Keratinocyte (primary cell): ENCODE measurements around the gene RESP18. TPM values are rescaled to one million over a fixed set of nuclear protein-coding genes. Genes with fewer than 3 reads are reported as not detected.

ENCODE experiments used
- DNase-seq: peaks from one replicate; pipeline ENCODE4 v3.0.0-alpha.2; 2011; ENCODE audit warnings: low read depth, missing footprints, low spot score
- FAIRE-seq: peaks from 2 replicates; lab custom pipeline; 2011; peaks lifted over from hg19 to GRCh38; lab: Jason Lieb, UNC
- H2AFZ ChIP-seq: 2 replicates; pipeline ENCODE4 v1.6.0; 2012; ENCODE audit warnings: low read length, control low read depth, inconsistent platforms; ENCODE audit not compliant: control insufficient read depth
- H3K27ac ChIP-seq: 2 replicates; pipeline ENCODE4 v1.5.1; 2011; ENCODE audit warnings: low read length; ENCODE audit not compliant: control insufficient read depth, insufficient read depth
- H3K27me3 ChIP-seq: 3 replicates; pipeline ENCODE4 v1.6.0; 2011; ENCODE audit warnings: low read length; ENCODE audit not compliant: control insufficient read depth, insufficient read depth; ENCODE audit errors: extremely low read depth
- H3K36me3 ChIP-seq, 2 experiments: 2 replicates in 1 of 2; 3 replicates in 1 of 2; pipeline ENCODE4 v1.5.1; 2011; ENCODE audit warnings: low read length in 2 of 2, mild to moderate bottlenecking in 1 of 2; ENCODE audit not compliant: control insufficient read depth in 2 of 2, insufficient read depth in 2 of 2; ENCODE audit errors: extremely low read depth in 1 of 2
- H3K4me1 ChIP-seq: 3 replicates; pipeline ENCODE4 v1.5.1; 2011; ENCODE audit warnings: low read length; ENCODE audit not compliant: control insufficient read depth, insufficient read depth; ENCODE audit errors: extremely low read depth
- H3K4me2 ChIP-seq: 3 replicates; pipeline ENCODE4 v1.6.0; 2011; ENCODE audit warnings: low read depth, low read length; ENCODE audit not compliant: control insufficient read depth, insufficient read depth; ENCODE audit errors: extremely low read depth
- H3K4me3 ChIP-seq, 3 experiments: fragments of 200-600 bp in 1 of 3; sonication (generic) in 1 of 3; 2 replicates in 2 of 3; 3 replicates in 1 of 3; pipeline ENCODE4 v1.5.1; 2011 to 2016; ENCODE audit warnings: low read length in 3 of 3, mild to moderate bottlenecking in 3 of 3, control low read depth in 2 of 3, inconsistent platforms in 1 of 3, low read depth in 1 of 3, mixed read lengths in 1 of 3, mixed run types in 1 of 3, moderate library complexity in 1 of 3; ENCODE audit not compliant: control insufficient read depth in 2 of 3, insufficient read depth in 2 of 3; ENCODE audit errors: extremely low read depth in 1 of 3
- H3K79me2 ChIP-seq: 2 replicates; pipeline ENCODE4 v1.6.0; 2012; ENCODE audit warnings: low read length; ENCODE audit not compliant: control insufficient read depth, insufficient read depth
- H3K9ac ChIP-seq: 3 replicates; pipeline ENCODE4 v1.6.0; 2011; ENCODE audit warnings: low read length; ENCODE audit not compliant: control insufficient read depth, insufficient read depth; ENCODE audit errors: extremely low read depth
- H3K9me1 ChIP-seq: 3 replicates; pipeline ENCODE4 v1.6.0; 2011; ENCODE audit warnings: low read length; ENCODE audit not compliant: control insufficient read depth, insufficient read depth; ENCODE audit errors: extremely low read depth
- H3K9me3 ChIP-seq: 2 replicates; pipeline ENCODE4 v1.5.1; 2012; ENCODE audit warnings: low read depth, low read length; ENCODE audit not compliant: control insufficient read depth
- H4K20me1 ChIP-seq: 3 replicates; pipeline ENCODE4 v1.6.0; 2011; ENCODE audit warnings: low read length; ENCODE audit not compliant: control insufficient read depth, insufficient read depth; ENCODE audit errors: extremely low read depth
- EZH2 ChIP-seq: IDR thresholded peaks from one replicate; pipeline ENCODE4 v1.6.1; 2012; ENCODE audit warnings: inconsistent platforms, mild to moderate bottlenecking, low read length, moderate library complexity
- dilution Hi-C: fragments of 300-500 bp; cut with MboI; formaldehyde crosslinking; loops from one replicate; pipeline ENCODE4 v1.7.0; 2020; ENCODE audit warnings: low sequenced_read_pairs; ENCODE audit not compliant: extremely low pct_ligation_motif_present
- polyA plus RNA-seq, 5 experiments: library from polyadenylated mRNA; depleted of rRNA in 3 of 5; stranded (reverse) in 3 of 5; stranded (forward) in 1 of 5; unstranded in 1 of 5; fragments of >200 nt; gene quantifications; 1 replicate in 1 of 5; 2 replicates in 3 of 5; 3 replicates in 1 of 5; pipeline versions ENCODE4 v1.2.1 to v1.2.3, GENCODE V29; 2011 to 2012; ENCODE audit warnings: missing spikeins in 2 of 5, low read depth in 1 of 5, low replicate concordance in 1 of 5
- TF ChIP-seq, protein P1 (sequence below), 3 experiments: IDR thresholded peaks in 1 of 3; conservative IDR thresholded peaks in 1 of 3; optimal IDR thresholded peaks in 1 of 3; 2 replicates in 2 of 3; 3 replicates in 1 of 3; pipeline versions ENCODE3 to v1.5.1; 2011; ENCODE audit warnings: low read length in 3 of 3, mild to moderate bottlenecking in 3 of 3, moderate library complexity in 2 of 3, control low read depth in 1 of 3, inconsistent platforms in 1 of 3; ENCODE audit not compliant: insufficient read depth in 2 of 3; ENCODE audit errors: extremely low read depth in 1 of 3

The RESP18 gene
- polyA plus RNA-seq, 1 donor (not counting 4 experiments of a cell fraction or from before 2014, with no cell fraction given) = not detected

DNA sequence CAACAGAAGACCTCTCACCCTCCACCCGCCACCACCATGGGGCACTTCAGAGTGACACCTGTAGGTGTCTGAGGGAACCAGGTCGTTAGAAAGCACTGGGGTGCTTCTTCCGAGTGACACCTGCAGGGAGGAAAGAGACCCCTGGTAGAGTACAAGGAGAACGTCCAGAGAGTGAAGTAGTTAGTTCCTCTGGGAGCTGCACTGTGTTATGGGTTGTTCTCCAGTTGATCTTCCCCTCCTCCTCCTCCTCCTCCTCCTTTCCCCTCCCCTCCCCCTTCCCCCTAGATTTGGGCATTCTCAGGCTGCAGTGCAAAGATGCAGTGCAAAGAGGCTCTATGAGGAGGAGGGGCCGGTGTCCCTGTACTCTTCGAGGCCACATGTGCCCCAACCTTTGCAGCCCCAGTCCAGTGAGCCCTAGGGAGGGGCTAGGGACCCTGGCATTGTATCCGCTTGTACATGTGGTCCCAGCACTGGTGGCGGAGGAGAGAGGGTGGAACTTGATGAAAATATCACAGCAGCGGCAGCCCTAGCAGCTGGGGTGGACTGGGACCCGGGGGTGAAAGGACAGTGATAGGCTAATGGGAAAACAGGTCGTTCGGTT is 52.5 kb downstream of the RESP18 start:
- Histone ChIP-seq H3K9me3 (no peaks in the 10 kb centered on the region), H3K36me3 (peaks cover 23 to 27% of the 10 kb centered on the region in 2 experiments), H3K27me3 (no peaks in the 10 kb centered on the region), H3K79me2 (peaks cover 7% of the 10 kb centered on the region), H4K20me1 (no peaks in the 10 kb centered on the region), H3K4me2 (peak overlapping the region; percentile 98), H3K4me1 (peaks cover 40% of the 10 kb centered on the region), H3K9ac (peak overlapping the region; percentile 86), H3K27ac (peak overlapping the region; percentile 97), H3K9me1 (no peaks in the 10 kb centered on the region), H3K4me3 (peak overlapping the region; percentile 48 to 88 (median 88)), H2AFZ (no peak overlapping the region)
- no peak for DNase-seq
- no peak for FAIRE-seq
- TF ChIP-seq, protein P1, sequence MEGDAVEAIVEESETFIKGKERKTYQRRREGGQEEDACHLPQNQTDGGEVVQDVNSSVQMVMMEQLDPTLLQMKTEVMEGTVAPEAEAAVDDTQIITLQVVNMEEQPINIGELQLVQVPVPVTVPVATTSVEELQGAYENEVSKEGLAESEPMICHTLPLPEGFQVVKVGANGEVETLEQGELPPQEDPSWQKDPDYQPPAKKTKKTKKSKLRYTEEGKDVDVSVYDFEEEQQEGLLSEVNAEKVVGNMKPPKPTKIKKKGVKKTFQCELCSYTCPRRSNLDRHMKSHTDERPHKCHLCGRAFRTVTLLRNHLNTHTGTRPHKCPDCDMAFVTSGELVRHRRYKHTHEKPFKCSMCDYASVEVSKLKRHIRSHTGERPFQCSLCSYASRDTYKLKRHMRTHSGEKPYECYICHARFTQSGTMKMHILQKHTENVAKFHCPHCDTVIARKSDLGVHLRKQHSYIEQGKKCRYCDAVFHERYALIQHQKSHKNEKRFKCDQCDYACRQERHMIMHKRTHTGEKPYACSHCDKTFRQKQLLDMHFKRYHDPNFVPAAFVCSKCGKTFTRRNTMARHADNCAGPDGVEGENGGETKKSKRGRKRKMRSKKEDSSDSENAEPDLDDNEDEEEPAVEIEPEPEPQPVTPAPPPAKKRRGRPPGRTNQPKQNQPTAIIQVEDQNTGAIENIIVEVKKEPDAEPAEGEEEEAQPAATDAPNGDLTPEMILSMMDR (optimal IDR thresholded peaks at IDR 0.05 in 1 of 3, IDR thresholded peaks at IDR 0.05 in 1 of 3, conservative IDR thresholded peaks at IDR 0.05 in 1 of 3; ENCODE audit: extremely low read depth in 1 of 3, insufficient read depth in 2 of 3, low read length in 3 of 3) = peak in 1 of 3 experiments; percentile 2
- no peak for TF ChIP-seq EZH2
- dilution Hi-C loops = no loop called here

DNA sequence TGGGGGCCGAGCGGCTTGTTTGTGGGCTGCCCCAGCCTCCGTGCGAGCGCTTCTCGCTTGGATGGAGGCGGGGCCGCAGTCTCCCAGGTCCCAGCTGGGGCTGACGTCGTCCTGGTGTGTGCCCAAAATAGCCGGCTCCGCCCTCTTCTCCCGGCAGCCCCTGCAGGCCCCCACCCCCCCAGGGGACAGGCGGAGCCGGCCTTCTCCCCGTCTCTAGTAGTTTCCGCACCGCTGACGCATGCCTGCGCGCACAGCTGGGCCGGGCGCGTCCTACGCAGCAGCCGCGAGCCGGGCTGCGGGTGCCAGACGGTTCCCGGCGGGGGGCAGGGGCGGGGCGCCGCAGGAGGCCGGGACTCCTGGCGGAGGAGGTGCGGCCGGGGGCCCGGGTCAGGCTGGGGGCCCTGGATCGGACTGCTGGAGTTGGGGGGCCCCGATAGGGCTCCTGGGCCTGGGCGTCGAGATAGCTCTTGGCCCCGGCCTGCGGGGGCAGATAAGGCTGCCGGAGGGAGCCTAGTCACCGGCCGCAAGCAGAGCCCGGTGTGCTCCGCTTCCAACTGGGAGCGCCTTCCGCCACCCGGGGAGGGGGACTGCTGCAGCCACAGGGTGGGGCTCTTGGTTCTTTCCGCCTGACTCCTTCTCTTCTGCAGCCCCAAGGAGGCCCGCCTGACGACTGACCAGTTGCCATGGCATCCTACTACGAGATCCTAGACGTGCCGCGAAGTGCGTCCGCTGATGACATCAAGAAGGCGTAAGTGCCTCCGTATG is 53.2 kb downstream of the RESP18 start, which contains the start of gene DNAJB2:
Gene DNAJB2 (plus strand): TSS at position 216 of the 765 bp plus-strand sequence. CDS start 468 bp downstream, at position 684.
- Histone ChIP-seq H3K9me1 (no peaks in the 10 kb centered on the region), H3K79me2 (peaks cover 7% of the 10 kb centered on the region), H3K27me3 (no peaks in the 10 kb centered on the region), H3K9me3 (no peaks in the 10 kb centered on the region), H3K4me2 (peak within 1 kb of the TSS; percentile 98), H4K20me1 (no peaks in the 10 kb centered on the region), H3K27ac (peak within 1 kb of the TSS; percentile 97), H2AFZ (peak within 1 kb of the TSS; percentile 84), H3K4me3 (peak within 1 kb of the TSS; percentile 48 to 88 (median 88)), H3K36me3 (peaks cover 17 to 24% of the 10 kb centered on the region in 2 experiments), H3K9ac (peak within 1 kb of the TSS; percentile 86), H3K4me1 (peaks cover 41% of the 10 kb centered on the region)
- dilution Hi-C loops = no loop called here
- peak; percentile 95 for DNase-seq
- no peak for TF ChIP-seq EZH2
- TF ChIP-seq, protein P1 (optimal IDR thresholded peaks at IDR 0.05 in 1 of 3, IDR thresholded peaks at IDR 0.05 in 1 of 3, conservative IDR thresholded peaks at IDR 0.05 in 1 of 3; ENCODE audit: extremely low read depth in 1 of 3, insufficient read depth in 2 of 3, low read length in 3 of 3) = peak in 1 of 3 experiments; percentile 3
- peak; percentile 43 for FAIRE-seq
